ENCODE results near the gene SRP68. TPM values are rescaled to one million over a fixed set of nuclear protein-coding genes. Genes with fewer than 3 reads are reported as not detected.

Gene SRP68
- total RNA-seq, 1 experiment from 2014 or later, result 106 TPM

GRCh38 chr17:76022285-76022684 lies 50.0 kb downstream of the SRP68 start:
- no TSS peak for BruUV-seq (replicated peaks)
- POLR2A ChIA-PET, result no interaction called here
- Mint-ChIP-seq H3K36me3 (ENCODE audit: insufficient read depth, unreplicated experiment) (no peaks in the 10 kb centered on the region), H3K4me3 (ENCODE audit: unreplicated experiment) (no peak overlapping the region), H3K27ac (ENCODE audit: low read depth, unreplicated experiment) (no peak overlapping the region), H3K4me1 (ENCODE audit: insufficient read depth, unreplicated experiment) (peaks cover 6% of the 10 kb centered on the region), H3K9me3 (ENCODE audit: unreplicated experiment) (no peaks in the 10 kb centered on the region), H3K27me3 (ENCODE audit: insufficient read depth, unreplicated experiment) (no peaks in the 10 kb centered on the region)
- intact Hi-C loops (cut with micrococcal nuclease), result no loop called here
- no peak for DNase-seq (ENCODE audit: unreplicated experiment)
- CTCF ChIA-PET, result no interaction called here
- no peak for TF ChIP-seq CTCF (IDR thresholded peaks at IDR 0.05; ENCODE audit: unreplicated experiment)

GRCh38 chr17:76019833-76020467 lies 52.4 kb downstream of the SRP68 start:
- Mint-ChIP-seq H3K4me3 (ENCODE audit: unreplicated experiment) (no peak overlapping the region), H3K9me3 (ENCODE audit: unreplicated experiment) (no peaks in the 10 kb centered on the region), H3K27me3 (ENCODE audit: insufficient read depth, unreplicated experiment) (no peaks in the 10 kb centered on the region), H3K27ac (ENCODE audit: low read depth, unreplicated experiment) (no peak overlapping the region), H3K4me1 (ENCODE audit: insufficient read depth, unreplicated experiment) (no peaks in the 10 kb centered on the region), H3K36me3 (ENCODE audit: insufficient read depth, unreplicated experiment) (peaks cover 8% of the 10 kb centered on the region)
- POLR2A ChIA-PET, result interaction anchor here (1.2 to 1.4 kb wide), 3 partner anchors 13 to 240 kb away, joined by 3 read pairs; no protein-coding TSS in a partner anchor
- CTCF ChIA-PET, result interaction anchor here (0.7 to 1.4 kb wide), 2 partner anchors 15 to 114 kb away, joined by 3 to 5 read pairs; no protein-coding TSS in a partner anchor
- no TSS peak for BruUV-seq (replicated peaks)
- no peak for TF ChIP-seq CTCF (IDR thresholded peaks at IDR 0.05; ENCODE audit: unreplicated experiment)
- intact Hi-C loops (cut with micrococcal nuclease), result no loop called here
- no peak for DNase-seq (ENCODE audit: unreplicated experiment)

GRCh38 chr17:76018801-76019200 lies 53.5 kb downstream of the SRP68 start:
- CTCF ChIA-PET, result interaction anchor here (0.5 to 1.4 kb wide), 2 partner anchors 14 to 301 kb away, joined by 4 to 5 read pairs; no protein-coding TSS in a partner anchor

GRCh38 chr17:76018340-76018680 lies 54.0 kb downstream of the SRP68 start:
- no peak for DNase-seq (ENCODE audit: unreplicated experiment)
- no peaks in the 10 kb centered on the region for H3K4me1 Mint-ChIP-seq (ENCODE audit: insufficient read depth, unreplicated experiment)
- CTCF ChIA-PET, result interaction anchor here (0.5 kb wide), 1 partner anchor 301 kb away, joined by 4 read pairs; no protein-coding TSS in a partner anchor
- no peak overlapping the region for H3K4me3 Mint-ChIP-seq (ENCODE audit: unreplicated experiment)
- no peaks in the 10 kb centered on the region for H3K9me3 Mint-ChIP-seq (ENCODE audit: unreplicated experiment)
- H3K27me3 Mint-ChIP-seq (ENCODE audit: insufficient read depth, unreplicated experiment), result no peaks in the 10 kb centered on the region
- intact Hi-C loops (cut with micrococcal nuclease), result no loop called here
- H3K36me3 Mint-ChIP-seq (ENCODE audit: insufficient read depth, unreplicated experiment), result peaks cover 8% of the 10 kb centered on the region
- POLR2A ChIA-PET, result interaction anchor here (1.3 kb wide), 1 partner anchor 8 kb away, joined by 3 read pairs; the partner anchor contains the start of gene EVPL
- BruUV-seq (replicated peaks), result no TSS peak
- H3K27ac Mint-ChIP-seq (ENCODE audit: low read depth, unreplicated experiment), result no peak overlapping the region
- no peak for TF ChIP-seq CTCF (IDR thresholded peaks at IDR 0.05; ENCODE audit: unreplicated experiment)

More at GRCh38 chr17:76018801-76019200, 53.5 kb downstream of the SRP68 start:
- BruUV-seq (replicated peaks), result no TSS peak
- POLR2A ChIA-PET, result interaction anchor here (1.2 to 1.4 kb wide), 2 partner anchors 14 to 239 kb away, joined by 3 read pairs; no protein-coding TSS in a partner anchor
- Mint-ChIP-seq H3K36me3 (ENCODE audit: insufficient read depth, unreplicated experiment) (peaks cover 8% of the 10 kb centered on the region), H3K27me3 (ENCODE audit: insufficient read depth, unreplicated experiment) (no peaks in the 10 kb centered on the region), H3K4me1 (ENCODE audit: insufficient read depth, unreplicated experiment) (no peaks in the 10 kb centered on the region), H3K9me3 (ENCODE audit: unreplicated experiment) (no peaks in the 10 kb centered on the region), H3K27ac (ENCODE audit: low read depth, unreplicated experiment) (no peak overlapping the region), H3K4me3 (ENCODE audit: unreplicated experiment) (no peak overlapping the region)
- no peak for DNase-seq (ENCODE audit: unreplicated experiment)
- intact Hi-C loops (cut with micrococcal nuclease), result no loop called here
- TF ChIP-seq CTCF (IDR thresholded peaks at IDR 0.05; ENCODE audit: unreplicated experiment), result no peak
